Stimulated activated CD4-positive, alpha-beta T cell treated with anti-CD3 and anti-CD28 coated beads, Interleukin-1b, Interleukin-23, amount 100 ng/mL, for 1 hour (primary cell): ENCODE data around the gene ABR.
"Not testable (repeated sequence)": the region's sequence is repeated elsewhere in the genome, so short reads cannot be mapped to it uniquely, and the experiment has no call there.

Experiments
- DNase-seq, 2 donors: peaks; one replicate each; pipeline ENCODE4 v3.0.0-alpha.2; 2020; ENCODE audit warnings: low read depth in 2 of 2

Gene ABR

DNA sequence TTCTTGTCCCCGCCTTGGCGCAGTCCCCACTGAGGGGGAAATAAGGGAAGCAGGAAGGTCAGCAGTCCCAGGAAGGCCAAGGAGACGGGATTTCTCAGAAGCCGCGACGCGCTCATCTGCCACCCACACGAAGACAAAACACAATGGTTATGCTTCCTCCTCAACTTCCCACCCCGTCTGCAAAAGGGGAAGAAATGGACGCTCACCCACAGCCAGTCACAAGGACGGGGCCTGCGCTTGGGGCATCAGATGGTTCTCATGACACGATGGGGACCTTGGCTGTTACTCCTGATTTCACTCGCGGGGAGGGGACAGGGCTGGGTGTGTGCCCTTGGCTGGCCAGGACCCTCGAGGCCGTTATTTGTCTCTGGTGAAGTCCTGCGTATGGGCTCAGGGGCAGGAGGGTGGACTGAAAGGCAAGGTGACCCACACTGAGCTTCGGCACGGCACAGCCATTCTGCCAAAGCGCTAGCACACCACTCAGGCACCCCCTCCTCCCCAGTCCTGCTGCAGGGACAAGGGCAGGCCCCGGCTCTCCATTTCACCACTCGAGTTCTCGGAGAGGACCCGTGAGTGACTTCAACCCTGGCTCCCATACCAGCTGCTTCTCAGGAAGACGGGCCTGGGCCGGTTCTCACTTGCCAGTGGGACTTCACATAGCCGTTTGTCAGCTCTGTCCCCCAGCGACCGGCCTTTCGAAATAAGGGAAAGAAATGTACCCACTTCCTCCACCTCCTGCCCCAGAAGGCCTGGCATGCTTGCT, 84.5 kb downstream of the ABR start:
- no peak for DNase-seq

DNA sequence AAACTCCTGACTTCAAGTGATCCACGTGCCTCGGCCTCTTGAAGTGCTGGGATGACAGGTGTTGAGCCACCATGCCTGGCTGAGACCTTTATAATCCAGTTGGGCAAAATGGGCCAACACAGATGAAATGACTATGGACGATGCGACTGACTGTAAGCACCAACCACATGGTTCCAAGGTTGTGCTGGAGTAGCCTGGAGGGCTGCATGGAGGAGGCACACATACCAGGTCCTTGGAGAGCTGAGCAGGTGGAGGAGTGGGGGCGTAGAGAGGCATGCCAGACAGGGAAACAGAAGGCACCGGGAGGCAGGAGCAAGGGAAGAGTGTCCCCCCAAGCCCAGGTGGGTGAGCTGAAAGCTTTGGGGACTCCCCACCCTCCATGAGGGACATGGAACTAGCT, 85.2 kb downstream of the ABR start:
- DNase-seq: no peak

GRCh38 chr17:1091900-1092299, 87.9 kb downstream of the ABR start:
- DNase-seq: no peak

DNA sequence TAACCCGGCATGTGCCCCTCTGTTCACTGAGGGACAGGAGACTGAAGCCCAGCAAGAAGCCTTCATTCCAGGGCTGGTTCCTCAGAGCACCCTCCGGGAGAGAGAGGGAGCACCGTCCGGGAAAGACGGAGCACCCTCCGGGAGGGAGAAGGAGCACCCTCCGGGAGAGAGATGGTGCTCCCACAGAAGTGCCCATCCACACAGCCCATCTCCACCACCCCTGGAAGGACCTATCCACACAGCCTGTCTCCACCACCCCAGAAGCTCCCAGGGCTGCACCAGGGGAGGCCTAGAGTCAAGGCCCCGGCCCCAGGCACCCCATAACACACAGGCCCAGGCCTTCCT, 88.6 kb downstream of the ABR start:
- DNase-seq: no peak

- no peak for DNase-seq
Measured at GRCh38 chr17:1090465-1091189, 89.2 kb downstream of the ABR start.

GRCh38 chr17:1089915-1090314, 89.9 kb downstream of the ABR start:
- no peak for DNase-seq

DNA sequence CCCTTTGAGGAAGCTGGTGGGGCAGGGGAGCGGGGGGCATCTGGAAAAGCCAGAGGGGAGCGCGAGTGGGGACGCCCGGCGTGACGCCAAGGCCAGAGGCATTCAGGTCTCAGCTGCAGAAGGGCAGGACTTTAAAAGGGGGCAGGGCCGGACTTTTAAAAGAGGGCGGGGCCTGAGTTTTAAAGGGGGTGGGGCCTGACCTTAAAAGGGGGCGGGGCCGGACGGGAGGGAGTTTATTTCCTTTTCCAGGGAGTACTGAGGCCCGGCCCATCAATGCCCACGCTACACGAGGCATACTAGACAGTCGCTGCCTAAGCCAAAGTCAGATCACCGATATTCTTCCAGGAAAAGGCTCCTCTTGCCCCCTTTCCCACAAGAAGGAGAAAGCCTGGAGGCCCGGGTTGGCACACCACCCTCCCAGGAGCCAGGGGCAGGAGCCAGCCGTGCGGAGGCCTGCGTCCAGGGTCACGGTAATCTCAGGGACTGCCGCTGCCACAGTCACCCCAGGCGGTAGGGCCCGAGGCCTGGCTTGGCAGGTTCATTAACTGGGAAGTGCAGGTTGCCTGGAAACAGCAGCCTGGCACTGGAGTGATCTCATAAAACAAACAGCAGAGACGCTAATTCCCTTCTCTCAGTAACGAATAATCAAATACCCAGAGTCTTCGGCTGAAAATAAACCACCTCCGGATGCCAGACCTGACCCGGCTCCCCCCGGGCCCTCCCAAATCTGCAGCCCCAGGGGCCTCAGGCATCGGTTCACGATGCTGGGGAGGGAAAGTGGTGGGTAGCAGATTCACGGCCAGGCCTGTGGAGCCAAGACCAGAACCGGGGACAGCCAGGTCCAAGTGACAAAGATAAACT, 92.2 kb downstream of the ABR start:
- DNase-seq: no peak

GRCh38 chr17:1083451-1084187, 96.2 kb downstream of the ABR start:
- no peak for DNase-seq

GRCh38 chr17:1082579-1082978, 97.2 kb downstream of the ABR start:
- DNase-seq: no peak

DNA sequence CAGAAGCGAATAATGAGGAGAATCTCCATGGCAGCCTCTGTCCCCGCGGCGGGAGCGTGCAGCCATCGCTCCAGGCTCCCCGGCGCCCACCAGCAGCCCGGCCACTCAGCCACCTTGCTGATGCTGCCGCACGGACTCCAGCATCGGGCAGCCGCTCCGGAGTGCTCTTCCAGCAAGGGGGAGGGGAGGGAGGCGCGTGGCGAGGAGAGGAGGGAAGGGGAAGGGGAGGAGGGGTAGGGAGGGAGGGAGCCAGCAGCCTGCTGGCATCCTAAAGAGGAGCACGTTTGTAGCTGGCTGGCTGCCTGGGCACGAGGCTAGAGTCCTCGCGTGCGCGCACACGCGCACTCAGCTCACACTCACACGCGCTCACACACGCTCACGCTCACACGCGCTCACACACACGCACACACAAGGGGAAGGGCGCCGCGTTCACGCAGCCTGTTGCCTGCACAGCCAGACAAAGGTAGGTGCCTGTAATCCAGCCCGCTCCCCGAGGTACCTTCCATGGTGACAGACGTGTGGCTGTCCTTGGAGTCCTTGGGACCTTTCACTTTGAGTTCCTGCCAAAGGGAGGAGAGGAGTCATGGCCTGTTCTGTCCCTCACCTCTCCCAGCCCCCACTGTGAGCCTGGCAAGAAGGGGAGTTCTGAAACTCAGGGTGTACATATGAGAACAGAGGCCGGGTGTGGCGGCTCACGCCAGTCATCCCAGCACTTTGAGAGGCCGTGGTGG, 100.8 kb downstream of the ABR start:
- no peak for DNase-seq

DNA sequence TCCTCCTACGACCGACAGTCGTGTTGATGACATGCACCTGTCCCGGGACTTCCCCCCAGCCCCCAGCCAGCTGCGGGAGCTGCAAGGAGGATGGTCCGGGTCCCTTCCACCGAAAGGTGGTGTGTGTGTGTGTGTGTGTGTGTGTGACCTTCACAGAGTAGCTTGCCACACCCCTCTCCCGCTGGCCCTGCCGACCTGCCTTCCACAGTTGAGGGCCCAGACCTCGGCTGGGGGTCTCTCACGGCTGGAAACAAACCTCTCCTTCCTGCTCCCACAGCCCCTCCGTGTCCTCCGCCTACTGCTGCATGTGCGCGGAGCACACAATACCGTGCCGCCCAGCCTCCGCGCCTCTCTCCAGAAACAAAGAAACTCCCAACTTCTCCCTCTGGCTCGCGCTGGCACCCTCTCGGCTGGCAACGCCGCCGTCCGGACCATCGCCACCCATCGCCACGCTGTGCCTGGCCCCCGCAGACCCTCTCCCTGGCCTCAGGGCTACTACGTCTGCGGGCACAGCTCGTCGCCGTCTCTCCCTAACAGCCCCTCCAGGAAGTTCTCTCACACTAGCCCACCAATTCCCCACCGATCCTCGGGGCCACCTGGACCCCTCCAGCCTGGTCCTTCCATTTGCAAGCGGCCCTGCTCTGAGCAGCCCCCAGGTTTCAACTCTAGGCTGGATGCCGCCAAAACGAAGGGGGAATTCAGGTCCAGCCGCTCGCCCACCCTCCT, 101.6 kb downstream of the ABR start:
- no peak for DNase-seq

DNA sequence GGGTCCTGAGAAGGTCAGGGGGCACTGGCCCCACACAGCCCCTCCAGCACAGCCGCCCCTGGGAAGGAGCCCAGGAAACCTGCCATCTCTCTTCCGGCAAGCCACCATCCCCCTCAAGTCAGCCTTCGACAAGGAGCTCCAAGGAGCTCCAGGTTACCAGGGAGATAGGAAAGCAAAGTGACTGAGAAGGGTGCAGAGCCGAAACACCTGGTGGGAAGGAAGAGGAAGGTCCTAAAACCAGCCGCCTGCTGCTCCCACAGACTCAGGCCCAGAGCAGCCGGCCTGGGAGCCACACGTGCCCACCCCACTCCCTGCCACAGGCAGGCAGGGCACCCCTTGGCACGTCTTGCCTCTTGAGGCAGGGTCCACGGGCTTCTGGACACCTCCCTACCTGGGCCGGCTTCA, 102.2 kb downstream of the ABR start:
- DNase-seq: no peak

DNA sequence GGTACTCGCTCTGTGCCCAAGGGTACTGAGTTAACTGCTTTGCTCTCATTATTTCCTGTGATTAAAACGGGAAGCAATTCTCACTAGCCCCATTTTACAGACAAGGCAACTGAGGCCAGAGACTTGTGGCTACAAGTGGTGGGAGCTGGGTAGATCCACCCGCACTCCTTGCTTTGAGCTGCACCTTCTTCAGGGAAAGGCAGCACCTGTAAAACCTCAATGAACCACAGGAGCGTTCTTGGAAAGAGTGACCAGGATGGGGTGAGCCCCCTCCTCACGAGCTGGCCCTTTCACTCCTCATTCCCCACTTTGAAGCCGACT, 102.8 kb downstream of the ABR start:
- no peak for DNase-seq

DNA sequence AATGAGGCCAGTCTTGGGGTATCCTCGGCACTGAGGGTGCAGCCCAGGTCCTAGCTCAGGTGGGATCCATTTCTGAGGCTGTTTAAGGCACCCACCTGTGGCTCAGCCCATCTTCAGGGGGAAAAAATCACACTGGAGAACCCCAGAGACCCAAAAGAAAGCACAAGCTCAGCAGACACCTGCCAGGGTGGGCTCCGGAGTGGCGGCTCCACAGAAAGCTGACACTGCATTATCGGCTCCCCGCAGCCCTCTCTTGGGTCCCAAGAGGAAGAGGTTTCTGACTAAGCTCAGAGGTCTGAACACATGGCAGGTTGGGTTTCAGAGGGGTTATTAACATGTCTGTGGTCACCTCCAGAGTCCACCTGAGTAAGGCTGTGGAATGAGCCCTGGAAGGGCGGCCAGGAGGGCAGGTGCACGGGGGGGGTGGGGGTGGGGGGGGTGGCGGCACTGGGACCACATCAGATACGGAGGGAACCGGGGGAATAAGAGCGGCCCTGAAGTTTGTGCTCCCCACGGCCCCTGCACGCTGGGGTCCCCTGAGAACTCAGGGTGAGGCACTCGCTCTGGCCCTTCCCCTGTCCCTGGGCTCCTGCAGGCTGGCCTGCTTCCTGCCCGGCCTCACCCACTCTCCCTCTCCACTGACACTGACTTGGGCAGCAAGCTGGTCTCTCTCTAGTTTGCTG, 103.3 kb downstream of the ABR start:
- no peak for DNase-seq

- no peak for DNase-seq
Measured at GRCh38 chr17:1074886-1075605, 104.7 kb downstream of the ABR start.

DNA sequence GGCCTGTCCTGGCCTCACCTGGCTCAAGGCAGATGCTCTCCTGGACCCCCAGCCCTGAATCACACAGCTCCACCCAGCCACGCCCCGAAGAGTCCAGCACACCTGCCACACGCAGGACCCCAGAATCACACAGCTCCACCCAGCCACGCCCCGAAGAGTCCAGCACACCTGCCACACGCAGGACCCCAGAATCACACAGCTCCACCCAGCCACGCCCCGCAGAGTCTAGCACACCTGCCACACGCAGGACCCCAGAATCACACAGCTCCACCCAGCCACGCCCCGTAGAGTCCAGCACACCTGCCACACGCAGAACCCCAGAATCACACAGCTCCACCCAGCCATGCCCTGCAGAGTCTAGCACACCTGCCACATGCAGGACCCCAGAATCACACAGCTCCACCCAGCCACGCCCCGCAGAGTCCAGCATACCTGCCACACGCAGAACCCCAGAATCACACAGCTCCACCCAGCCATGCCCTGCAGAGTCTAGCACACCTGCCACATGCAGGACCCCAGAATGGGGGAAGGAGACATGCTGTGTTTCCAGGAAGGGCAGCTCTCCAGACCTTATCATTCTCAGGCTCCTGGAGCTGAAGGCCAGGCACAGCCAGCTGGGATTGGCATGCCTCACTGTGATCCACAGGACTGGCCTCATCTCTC, 105.7 kb downstream of the ABR start:
- DNase-seq: not testable (repeated sequence)

- no peak for DNase-seq
Measured at GRCh38 chr17:1073241-1073962, 106.4 kb downstream of the ABR start.

DNA sequence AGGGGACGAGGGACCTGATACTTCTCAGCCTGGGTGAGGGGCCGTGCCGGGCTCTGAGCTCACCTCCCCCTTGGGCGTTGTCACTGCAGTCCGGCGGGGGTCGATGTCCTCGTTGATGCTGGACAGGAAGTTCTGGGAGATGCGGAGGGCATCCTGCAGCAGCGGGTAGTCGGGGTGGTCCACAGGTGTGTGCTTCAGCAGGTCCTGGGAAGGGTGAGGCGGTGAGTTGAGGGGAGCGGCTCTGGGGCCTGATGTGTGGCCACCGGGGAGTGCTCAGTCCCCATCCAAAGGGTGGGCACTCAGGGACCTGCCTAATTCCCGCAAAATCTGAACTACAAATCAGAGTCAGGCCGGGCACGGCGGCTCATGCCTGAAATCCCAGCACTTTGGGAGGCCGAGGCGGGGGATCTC, 107.2 kb downstream of the ABR start:
- no peak for DNase-seq
